Ishikawa (cell line): ENCODE data around the gene TRAPPC8.

ENCODE experiments used
- CEBPB ChIP-seq: IDR thresholded peaks from 2 replicates; pipeline ENCODE4 v1.6.1; 2012
- CREB1 ChIP-seq: IDR thresholded peaks from 2 replicates; pipeline ENCODE4 v1.6.1; 2012; ENCODE audit warnings: low read depth
- EGR1 ChIP-seq: IDR thresholded peaks from 2 replicates; pipeline ENCODE4 v1.6.1; 2012
- EP300 ChIP-seq: IDR thresholded peaks from 2 replicates; pipeline ENCODE4 v1.6.1; 2012; ENCODE audit warnings: borderline replicate concordance
- FOXM1 ChIP-seq: IDR thresholded peaks from 2 replicates; pipeline ENCODE4 v1.6.1; 2012; ENCODE audit warnings: low read depth, borderline replicate concordance
- MAX ChIP-seq: IDR thresholded peaks from 2 replicates; pipeline ENCODE4 v1.6.1; 2012
- RAD21 ChIP-seq: IDR thresholded peaks from 2 replicates; pipeline ENCODE4 v1.6.1; 2012; ENCODE audit warnings: low read depth
- REST ChIP-seq: IDR thresholded peaks from 2 replicates; pipeline ENCODE4 v1.6.1; 2012; ENCODE audit warnings: low read depth, mild to moderate bottlenecking
- TAF1 ChIP-seq: IDR thresholded peaks from 2 replicates; pipeline ENCODE4 v1.6.1; 2012; ENCODE audit warnings: low read depth, mild to moderate bottlenecking
- TCF12 ChIP-seq: IDR thresholded peaks from 2 replicates; pipeline ENCODE4 v1.6.1; 2012; ENCODE audit warnings: low read depth
- USF1 ChIP-seq: IDR thresholded peaks from 2 replicates; pipeline ENCODE4 v1.6.1; 2012
- YY1 ChIP-seq: IDR thresholded peaks from 2 replicates; pipeline ENCODE4 v1.6.1; 2012; ENCODE audit warnings: low read depth

GRCh38 chr18:31978616-31979015 is 35.7 kb upstream of the TRAPPC8 start:
- no peak for TF ChIP-seq USF1
- no peak for TF ChIP-seq FOXM1
- TF ChIP-seq TAF1 = no peak
- no peak for TF ChIP-seq CEBPB
- TF ChIP-seq YY1 = no peak
- no peak for TF ChIP-seq EGR1
- TF ChIP-seq TCF12 = no peak
- TF ChIP-seq CREB1 = no peak
- TF ChIP-seq MAX = no peak
- TF ChIP-seq REST = no peak
- no peak for TF ChIP-seq RAD21
- no peak for TF ChIP-seq EP300
